Esophagus squamous epithelium (tissue), 5 donors: ENCODE measurements around the gene CCDC74A. TPM values are rescaled to one million over a fixed set of nuclear protein-coding genes. Genes with fewer than 3 reads are reported as not detected.
"Not testable (repeated sequence)": the region's sequence is repeated elsewhere in the genome, so short reads cannot be mapped to it uniquely, and the experiment has no call there.

ENCODE experiments used
- DNase-seq: peaks from one replicate; lab custom pipeline; 2025; lab: John Stamatoyannopoulos, UW
- H3K27ac ChIP-seq, 4 donors: fragments of 200-600 bp; sonication (generic); one replicate each; pipeline ENCODE4 v1.5.1; 2016 to 2019; ENCODE audit warnings: mild to moderate bottlenecking in 1 of 4
- H3K27me3 ChIP-seq, 4 donors: fragments of 200-600 bp; sonication (generic); 1 replicate in 3 of 4; 2 replicates in 1 of 4; pipeline versions ENCODE4 v1.5.1 to v1.6.0; 2017 to 2021; ENCODE audit warnings: antibody characterized with exemption in 1 of 4
- H3K36me3 ChIP-seq, 3 donors: fragments of 200-600 bp; sonication (generic); one replicate each; pipeline ENCODE4 v1.5.1; 2016 to 2019
- H3K4me1 ChIP-seq, 3 donors: fragments of 200-600 bp; sonication (generic); one replicate each; pipeline ENCODE4 v1.5.1; 2017 to 2019
- H3K4me3 ChIP-seq, 4 donors: fragments of 200-600 bp; sonication (generic); 1 replicate in 3 of 4; 2 replicates in 1 of 4; pipeline ENCODE4 v1.5.1; 2016 to 2019; ENCODE audit warnings: mild to moderate bottlenecking in 2 of 4, moderate library complexity in 1 of 4
- H3K9me3 ChIP-seq, 3 donors: fragments of 200-600 bp; sonication (generic); one replicate each; pipeline ENCODE4 v1.5.1; 2016 to 2019
- CTCF ChIP-seq, 6 experiments: fragments of 450-650 bp in 4 of 6; fragments of 200-600 bp in 2 of 6; sonication (generic) in 2 of 6; IDR thresholded peaks; one replicate each; pipeline ENCODE4 v1.5.1; 2016 to 2019; ENCODE audit warnings: antibody characterized with exemption in 6 of 6, mild to moderate bottlenecking in 4 of 6, moderate library complexity in 4 of 6
- POLR2A ChIP-seq, 4 donors: fragments of 450-650 bp; IDR thresholded peaks; one replicate each; pipeline ENCODE4 v1.6.1; 2017; ENCODE audit warnings: antibody characterized with exemption in 4 of 4, mild to moderate bottlenecking in 4 of 4, moderate library complexity in 3 of 4
- WGBS, 2 donors: methylation state at CpG; one replicate each; pipeline ENCODE4 v1.1.5; 2018; 5-methylcytosine and 5-hydroxymethylcytosine counted together
- intact Hi-C: fragments of 100-400 bp; cut with DNase I; formaldehyde crosslinking; loops from one replicate; pipeline ENCODE4 v1.15.0; 2022
- total RNA-seq, 4 donors: library from RNA; depleted of rRNA; stranded (reverse); fragments of >200 nt; gene quantifications; one replicate each; pipeline ENCODE4 v1.1.0, GENCODE V29; 2016
- donor health status: DM: yes; HTN: yes; CAD: no.

Gene CCDC74A
- total RNA-seq, 4 donors from 2014 or later: 2.3 to 3.8 (median 2.7) TPM

GRCh38 chr2:131488306-131489205 is 39.1 kb upstream of the CCDC74A start:
- Histone ChIP-seq H3K9me3 (no peaks in the 10 kb centered on the region), H3K36me3 (peaks cover 0 to 35% (median 0%) of the 10 kb centered on the region in 3 donors), H3K27ac (no peak overlapping the region), H3K4me3 (no peak overlapping the region), H3K27me3 (no peaks in the 10 kb centered on the region), H3K4me1 (peaks cover 10 to 23% (median 11%) of the 10 kb centered on the region in 3 donors)
- intact Hi-C loops: loop anchor here (5.0 kb wide), 1 partner anchor 1301 kb away; no protein-coding TSS in a partner anchor
- TF ChIP-seq POLR2A (IDR thresholded peaks at IDR 0.05) (no peak), CTCF (IDR thresholded peaks at IDR 0.05) (no peak)
- no peak for DNase-seq
- WGBS, 2 donors: 78 to 81% methylated on average over 12 to 14 of the region's 14 CpGs

GRCh38 chr2:131490616-131491468 is 36.8 kb upstream of the CCDC74A start:
- H3K4me1 ChIP-seq: peaks cover 23 to 44% (median 24%) of the 10 kb centered on the region in 3 donors
- H3K9me3 ChIP-seq, DNase-seq, H3K27me3 ChIP-seq: not testable (repeated sequence)
- 58 to 65% methylated on average over 13 to 17 of the region's 20 CpGs for WGBS, 2 donors
- H3K36me3 ChIP-seq: peaks cover 0 to 17% (median 0%) of the 10 kb centered on the region in 3 donors
- peak overlapping the region in 3 of 4 donors; percentile 58 to 95 (median 72) for H3K27ac ChIP-seq
- peak overlapping the region; percentile 80 to 89 (median 86) for H3K4me3 ChIP-seq
- intact Hi-C loops: loop anchor here (5.0 kb wide), 1 partner anchor 181 kb away; no protein-coding TSS in a partner anchor

GRCh38 chr2:131491469-131491836 is 36.2 kb upstream of the CCDC74A start:
- Histone ChIP-seq H3K4me3 (peak overlapping the region; percentile 80 to 89 (median 86)), H3K27ac (peak overlapping the region in 3 of 4 donors; percentile 58 to 95 (median 72)), H3K4me1 (peaks cover 23 to 44% (median 24%) of the 10 kb centered on the region in 3 donors), H3K36me3 (peaks cover 0 to 14% (median 0%) of the 10 kb centered on the region in 3 donors)
- intact Hi-C loops: loop anchor here (5.0 kb wide), 1 partner anchor 181 kb away; no protein-coding TSS in a partner anchor
- 25% methylated on average over 7 of the region's 22 CpGs; no CpG with 5 or more reads in 1 of the 2 donors for WGBS, 2 donors
- H3K9me3 ChIP-seq, H3K27me3 ChIP-seq, DNase-seq: not testable (repeated sequence)

- DNase-seq, H3K27me3 ChIP-seq, H3K9me3 ChIP-seq: not testable (repeated sequence)
- peaks cover 0 to 16% (median 0%) of the 10 kb centered on the region in 3 donors for H3K36me3 ChIP-seq
- intact Hi-C loops: loop anchor here (5.0 kb wide), 1 partner anchor 180 kb away; no protein-coding TSS in a partner anchor
- peak within 1 kb of the TSS; percentile 92 to 95 (median 94) for H3K27ac ChIP-seq
- peak within 1 kb of the TSS; percentile 80 to 89 (median 86) for H3K4me3 ChIP-seq
- H3K4me1 ChIP-seq: peaks cover 23 to 44% (median 24%) of the 10 kb centered on the region in 3 donors
- 5% methylated on average over 8 of the region's 53 CpGs; no CpG with 5 or more reads in 1 of the 2 donors for WGBS, 2 donors
Measured at GRCh38 chr2:131492015-131492417, 35.7 kb upstream of the CCDC74A start, which contains the start of gene MZT2A. Gene MZT2A, minus strand, starts transcription at chr2:131492397. Its CDS starts 21 bp downstream, at chr2:131492376.

- WGBS, 2 donors: 0% methylated on average over 1 to 5 of the region's 79 CpGs
- H3K27ac ChIP-seq: peak overlapping the region; percentile 92 to 95 (median 94)
- peak; percentile 74 for DNase-seq
- peaks cover 0 to 16% (median 0%) of the 10 kb centered on the region in 3 donors for H3K36me3 ChIP-seq
- H3K4me3 ChIP-seq: peak overlapping the region; percentile 80 to 89 (median 86)
- H3K27me3 ChIP-seq: no peaks in the 10 kb centered on the region
- H3K4me1 ChIP-seq: peaks cover 23 to 44% (median 24%) of the 10 kb centered on the region in 3 donors
- TF ChIP-seq CTCF (IDR thresholded peaks at IDR 0.05) (peak; percentile 66 to 83 (median 72)), POLR2A (IDR thresholded peaks at IDR 0.05) (peak in 2 of 4 donors; percentile 11 to 33)
- H3K9me3 ChIP-seq: no peaks in the 10 kb centered on the region
- intact Hi-C loops: loop anchor here (5.0 kb wide), 1 partner anchor 180 kb away; no protein-coding TSS in a partner anchor
Measured at GRCh38 chr2:131492418-131493198, 35.1 kb upstream of the CCDC74A start.
